ENCODE data around the gene KDM8.

Gene KDM8

DNA sequence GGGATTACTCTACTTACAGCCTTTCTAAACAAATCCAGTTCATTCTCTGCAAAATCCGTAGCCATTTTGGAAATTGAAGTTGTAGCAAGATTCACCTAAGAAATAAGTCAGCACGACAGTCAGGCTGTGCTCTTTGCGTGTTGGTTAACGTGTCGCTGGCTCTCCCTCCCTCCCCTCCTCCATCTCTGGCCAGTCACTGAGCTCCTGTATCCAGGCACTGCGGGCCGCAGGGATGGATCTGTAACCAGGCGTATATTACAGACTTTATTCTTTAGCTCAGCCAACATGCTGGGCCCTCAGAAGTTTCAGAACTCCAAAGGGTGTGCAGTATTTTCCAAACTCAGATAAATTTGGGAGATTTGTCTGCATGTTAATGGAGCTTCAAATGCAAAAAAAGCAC lies 30.8 kb downstream of the KDM8 start:
- TF ChIP-seq, protein P1, sequence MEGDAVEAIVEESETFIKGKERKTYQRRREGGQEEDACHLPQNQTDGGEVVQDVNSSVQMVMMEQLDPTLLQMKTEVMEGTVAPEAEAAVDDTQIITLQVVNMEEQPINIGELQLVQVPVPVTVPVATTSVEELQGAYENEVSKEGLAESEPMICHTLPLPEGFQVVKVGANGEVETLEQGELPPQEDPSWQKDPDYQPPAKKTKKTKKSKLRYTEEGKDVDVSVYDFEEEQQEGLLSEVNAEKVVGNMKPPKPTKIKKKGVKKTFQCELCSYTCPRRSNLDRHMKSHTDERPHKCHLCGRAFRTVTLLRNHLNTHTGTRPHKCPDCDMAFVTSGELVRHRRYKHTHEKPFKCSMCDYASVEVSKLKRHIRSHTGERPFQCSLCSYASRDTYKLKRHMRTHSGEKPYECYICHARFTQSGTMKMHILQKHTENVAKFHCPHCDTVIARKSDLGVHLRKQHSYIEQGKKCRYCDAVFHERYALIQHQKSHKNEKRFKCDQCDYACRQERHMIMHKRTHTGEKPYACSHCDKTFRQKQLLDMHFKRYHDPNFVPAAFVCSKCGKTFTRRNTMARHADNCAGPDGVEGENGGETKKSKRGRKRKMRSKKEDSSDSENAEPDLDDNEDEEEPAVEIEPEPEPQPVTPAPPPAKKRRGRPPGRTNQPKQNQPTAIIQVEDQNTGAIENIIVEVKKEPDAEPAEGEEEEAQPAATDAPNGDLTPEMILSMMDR (conservative IDR thresholded peaks at IDR 0.05; ENCODE audit: low read depth, low read length), result no peak
- DNase-seq (ENCODE audit: low read depth), result no peak
- H3K4me3 ChIP-seq (ENCODE audit: low read depth, low read length), result no peak overlapping the region

- no peak overlapping the region for H3K4me3 ChIP-seq (ENCODE audit: low read depth, low read length)
- TF ChIP-seq, protein P1 (conservative IDR thresholded peaks at IDR 0.05; ENCODE audit: low read depth, low read length), result no peak
- DNase-seq (ENCODE audit: low read depth), result no peak
Measured at GRCh38 chr16:27234603-27235002, 31.3 kb downstream of the KDM8 start.

GRCh38 chr16:27235055-27235937 lies 32.0 kb downstream of the KDM8 start:
- H3K4me3 ChIP-seq (ENCODE audit: low read depth, low read length), result peak overlapping the region; percentile 13
- TF ChIP-seq, protein P1 (conservative IDR thresholded peaks at IDR 0.05; ENCODE audit: low read depth, low read length), result peak; percentile 96

DNA sequence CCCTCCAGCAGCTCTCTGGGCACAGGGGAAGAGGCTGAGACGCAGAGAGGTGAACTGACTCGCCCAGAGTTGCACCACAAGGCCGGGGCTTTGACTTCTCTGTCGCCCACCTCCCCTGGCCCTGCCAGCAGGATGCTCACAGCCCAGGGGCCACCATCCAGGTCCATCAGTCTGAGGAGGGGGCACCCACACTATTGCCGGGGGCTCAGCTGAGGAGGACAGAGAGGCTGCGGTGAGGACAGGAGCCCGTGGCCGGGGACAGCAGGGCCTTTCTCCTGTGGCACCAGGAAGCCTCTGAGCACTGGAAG lies 32.6 kb downstream of the KDM8 start:
- no peak overlapping the region for H3K4me3 ChIP-seq (ENCODE audit: low read depth, low read length)
- TF ChIP-seq, protein P1 (conservative IDR thresholded peaks at IDR 0.05; ENCODE audit: low read depth, low read length), result no peak
- no peak for DNase-seq (ENCODE audit: low read depth)

More at GRCh38 chr16:27235055-27235937, 32.0 kb downstream of the KDM8 start:
- DNase-seq (ENCODE audit: low read depth), result peak; percentile 95

GRCh38 chr16:27236635-27237218 lies 33.4 kb downstream of the KDM8 start:
- TF ChIP-seq, protein P1 (conservative IDR thresholded peaks at IDR 0.05; ENCODE audit: low read depth, low read length), result no peak
- no peak for DNase-seq (ENCODE audit: low read depth)
- no peak overlapping the region for H3K4me3 ChIP-seq (ENCODE audit: low read depth, low read length)

GRCh38 chr16:27237219-27238015 lies 34.1 kb downstream of the KDM8 start:
- TF ChIP-seq, protein P1 (conservative IDR thresholded peaks at IDR 0.05; ENCODE audit: low read depth, low read length), result no peak
- no peak overlapping the region for H3K4me3 ChIP-seq (ENCODE audit: low read depth, low read length)
- DNase-seq (ENCODE audit: low read depth), result no peak
